B cell (primary cell): ENCODE measurements around the gene HIGD1C. TPM values are rescaled to one million over a fixed set of nuclear protein-coding genes. Genes with fewer than 3 reads are reported as not detected.

Experiments
- ATAC-seq: fragments of 200-7000 bp; cut with Tn5 transposase; one replicate; pipeline ENCODE4 v1.10.0; 2021; ENCODE audit warnings: low read depth, mild to moderate bottlenecking, moderate number of reproducible peaks, moderate library complexity
- CTCF ChIA-PET: fragments of 350-600 bp; sonication (Branson Sonifier 250); formaldehyde crosslinking; loops from one replicate; lab custom pipeline; 2021; ENCODE audit warnings: antibody characterized with exemption, inconsistent platforms; lab: Charles Lee
- POLR2A ChIA-PET: fragments of 350-600 bp; sonication (Branson Sonifier 250); formaldehyde crosslinking; loops from one replicate; lab custom pipeline; 2021; ENCODE audit warnings: antibody characterized with exemption; lab: Charles Lee
- DNase-seq: peaks from one replicate; pipeline ENCODE4 v3.0.0; 2013
- H2AFZ ChIP-seq: 2 replicates; pipeline ENCODE4 v1.6.1; 2012; ENCODE audit warnings: mild to moderate bottlenecking, low read depth, low read length; ENCODE audit not compliant: insufficient read depth, poor library complexity, severe bottlenecking
- H3K27ac ChIP-seq, 2 donors: 1 replicate in 1 of 2; 2 replicates in 1 of 2; pipeline ENCODE4 v1.5.1; 2012 to 2013; ENCODE audit warnings: low read length in 2 of 2, mild to moderate bottlenecking in 2 of 2, moderate library complexity in 1 of 2
- H3K27me3 ChIP-seq, 4 experiments: fragments of 200-600 bp in 1 of 4; sonication (generic) in 1 of 4; replicated peaks in 1 of 4; 1 replicate in 2 of 4; 2 replicates in 2 of 4; pipeline versions ENCODE4 v1.6.1 to v1.7.0; 2013 to 2016; ENCODE audit warnings: low read length in 3 of 4, mild to moderate bottlenecking in 2 of 4, mixed read lengths in 1 of 4, moderate library complexity in 1 of 4; ENCODE audit not compliant: insufficient read depth in 4 of 4, control insufficient read depth in 3 of 4; ENCODE audit errors: control extremely low read depth in 1 of 4
- H3K36me3 ChIP-seq, 2 experiments: replicated peaks in 1 of 2; 1 replicate in 1 of 2; 2 replicates in 1 of 2; pipeline versions ENCODE4 v1.6.1 to v1.7.1; 2013; ENCODE audit warnings: low read length in 1 of 2; ENCODE audit not compliant: insufficient read depth in 2 of 2, control insufficient read depth in 1 of 2; ENCODE audit errors: control extremely low read depth in 1 of 2, extremely low read depth in 1 of 2
- H3K4me1 ChIP-seq, 2 donors: fragments of 200-600 bp in 1 of 2; sonication (generic) in 1 of 2; 1 replicate in 1 of 2; 2 replicates in 1 of 2; pipeline versions ENCODE4 v1.5.1 to v1.6.1; 2013 to 2017; ENCODE audit warnings: low read length in 2 of 2; ENCODE audit not compliant: control insufficient read depth in 2 of 2, insufficient read depth in 2 of 2
- H3K4me2 ChIP-seq: replicated peaks from 2 replicates; pipeline ENCODE3; 2012; ENCODE audit warnings: mild to moderate bottlenecking, low read depth, low read length; ENCODE audit not compliant: poor library complexity, severe bottlenecking
- H3K4me3 ChIP-seq, 5 experiments: fragments of 200-600 bp in 1 of 5; sonication (generic) in 1 of 5; 1 replicate in 3 of 5; 2 replicates in 2 of 5; pipeline versions ENCODE4 v1.5.1 to v1.7.0; 2011 to 2016; ENCODE audit warnings: low read length in 4 of 5, mild to moderate bottlenecking in 4 of 5, low read depth in 2 of 5, control low read depth in 1 of 5, moderate library complexity in 1 of 5; ENCODE audit not compliant: insufficient read depth in 1 of 5; ENCODE audit errors: control extremely low read depth in 1 of 5, extremely low read depth in 1 of 5
- H3K79me2 ChIP-seq: fragments of 200-600 bp; sonication (generic); one replicate; pipeline ENCODE4 v1.6.0; 2016; ENCODE audit warnings: low read length; ENCODE audit not compliant: control insufficient read depth, insufficient read depth
- H3K9ac ChIP-seq: fragments of 200-600 bp; sonication (generic); 2 replicates; pipeline ENCODE4 v1.6.1; 2017; ENCODE audit warnings: mild to moderate bottlenecking, low read length, moderate library complexity
- H3K9me3 ChIP-seq, 3 donors: one replicate each; pipeline versions ENCODE4 v1.6.1 to v1.7.1; 2013; ENCODE audit warnings: low read length in 2 of 3; ENCODE audit not compliant: control insufficient read depth in 2 of 3, insufficient read depth in 1 of 3; ENCODE audit errors: control extremely low read depth in 1 of 3
- H4K20me1 ChIP-seq: 2 replicates; pipeline ENCODE4 v1.6.0; 2012; ENCODE audit warnings: mild to moderate bottlenecking, low read length; ENCODE audit not compliant: insufficient read depth, control insufficient read depth, poor library complexity, severe bottlenecking
- H3K27ac Mint-ChIP-seq: one replicate; pipeline ENCODE4 v1.8.0; 2021; ENCODE audit warnings: mixed read lengths
- H3K27me3 Mint-ChIP-seq: one replicate; pipeline ENCODE4 v1.8.0; 2021; ENCODE audit warnings: mixed read lengths
- H3K4me1 Mint-ChIP-seq: one replicate; pipeline ENCODE4 v1.8.0; 2021; ENCODE audit warnings: mixed read lengths
- H3K4me3 Mint-ChIP-seq: one replicate; pipeline ENCODE4 v1.8.0; 2021; ENCODE audit warnings: mixed read lengths
- H3K9me3 Mint-ChIP-seq: one replicate; pipeline ENCODE4 v1.8.0; 2022; ENCODE audit warnings: mixed read lengths; ENCODE audit not compliant: insufficient read depth
- EZH2 ChIP-seq: IDR thresholded peaks from 2 replicates; pipeline ENCODE4 v1.6.1; 2012; ENCODE audit warnings: borderline replicate concordance, low read depth, mild to moderate bottlenecking, moderate library complexity, low read length; ENCODE audit not compliant: insufficient read depth, poor library complexity, severe bottlenecking
- WGBS: methylation state at CpG from one replicate; pipeline ENCODE4 v1.1.5; 2013; ENCODE audit warnings: missing lambda C conversion rate; ENCODE audit not compliant: insufficient coverage; 5-methylcytosine and 5-hydroxymethylcytosine counted together
- intact Hi-C: fragments of 100-400 bp; cut with micrococcal nuclease; formaldehyde crosslinking; loops from one replicate; pipeline ENCODE4 v1.10.0; 2022
- polyA plus RNA-seq: library from polyadenylated mRNA; depleted of rRNA; stranded (reverse); fragments of >200 nt; gene quantifications from 2 replicates; pipeline ENCODE4 v1.2.3, GENCODE V29; 2012
- total RNA-seq, 2 donors: library from RNA; stranded (reverse); fragments of 120-200 nt in 1 of 2; gene quantifications; 1 replicate in 1 of 2; 2 replicates in 1 of 2; pipeline versions ENCODE4 v1.2.3 to v1.2.4, GENCODE V29; 2013 to 2022
- TF ChIP-seq, protein P1 (sequence below): fragments of 200-600 bp; IDR thresholded peaks from one replicate; pipeline ENCODE4 v1.8.0; 2022; ENCODE audit warnings: antibody characterized with exemption, mild to moderate bottlenecking

The HIGD1C gene
- total and polyA plus RNA-seq, 2 donors (not counting 1 experiment from before 2014, with no cell fraction given): not detected

DNA sequence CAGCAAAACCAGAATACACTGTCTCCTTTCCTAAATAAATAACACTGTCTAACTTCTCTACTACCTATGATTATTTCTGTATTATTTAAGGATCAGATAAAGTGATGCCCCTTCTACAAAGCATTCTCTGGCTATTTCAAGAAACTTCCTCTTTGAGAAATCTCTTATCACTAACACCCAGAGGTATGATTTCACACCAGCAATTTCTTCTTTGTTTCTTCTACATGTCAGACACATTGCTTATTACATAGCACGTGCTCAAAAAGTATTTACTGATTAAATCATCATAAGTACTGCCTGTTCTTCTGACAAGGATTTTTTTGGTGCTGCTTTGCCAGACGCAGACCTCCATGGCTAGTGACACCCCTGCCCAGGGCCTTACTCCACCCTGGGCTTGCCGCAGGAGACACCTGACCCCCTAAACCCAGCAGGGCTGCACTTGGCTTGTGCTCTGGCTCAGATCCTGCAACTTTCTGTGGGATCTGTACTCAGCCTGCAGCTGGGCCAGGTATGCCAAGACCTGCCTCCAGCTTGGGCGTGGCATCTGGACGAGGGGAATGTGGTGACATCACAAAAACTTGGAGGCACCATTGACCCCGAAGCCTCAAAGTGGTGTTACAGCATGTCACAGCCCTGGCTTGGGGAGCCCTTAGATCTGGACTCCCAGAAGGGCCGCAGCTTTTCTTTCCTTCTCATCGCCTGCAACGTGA, 15.4 kb upstream of the HIGD1C start:
- peaks cover 18% of the 10 kb centered on the region for H4K20me1 ChIP-seq
- H3K27ac ChIP-seq: no peak overlapping the region
- Mint-ChIP-seq H3K4me1 (peaks cover 39% of the 10 kb centered on the region), H3K27me3 (no peaks in the 10 kb centered on the region), H3K9me3 (no peaks in the 10 kb centered on the region), H3K27ac (no peak overlapping the region), H3K4me3 (no peak overlapping the region)
- ATAC-seq: no peak
- intact Hi-C loops: no loop called here
- peaks cover 0 to 31% of the 10 kb centered on the region in 2 experiments for H3K36me3 ChIP-seq
- no peak overlapping the region for H3K4me2 ChIP-seq
- H3K9me3 ChIP-seq: peaks cover 0 to 22% (median 17%) of the 10 kb centered on the region in 3 donors
- H3K27me3 ChIP-seq: no peaks in the 10 kb centered on the region
- no peaks in the 10 kb centered on the region for H3K79me2 ChIP-seq
- no peak overlapping the region for H3K4me3 ChIP-seq
- no peak for TF ChIP-seq EZH2
- TF ChIP-seq, protein P1, sequence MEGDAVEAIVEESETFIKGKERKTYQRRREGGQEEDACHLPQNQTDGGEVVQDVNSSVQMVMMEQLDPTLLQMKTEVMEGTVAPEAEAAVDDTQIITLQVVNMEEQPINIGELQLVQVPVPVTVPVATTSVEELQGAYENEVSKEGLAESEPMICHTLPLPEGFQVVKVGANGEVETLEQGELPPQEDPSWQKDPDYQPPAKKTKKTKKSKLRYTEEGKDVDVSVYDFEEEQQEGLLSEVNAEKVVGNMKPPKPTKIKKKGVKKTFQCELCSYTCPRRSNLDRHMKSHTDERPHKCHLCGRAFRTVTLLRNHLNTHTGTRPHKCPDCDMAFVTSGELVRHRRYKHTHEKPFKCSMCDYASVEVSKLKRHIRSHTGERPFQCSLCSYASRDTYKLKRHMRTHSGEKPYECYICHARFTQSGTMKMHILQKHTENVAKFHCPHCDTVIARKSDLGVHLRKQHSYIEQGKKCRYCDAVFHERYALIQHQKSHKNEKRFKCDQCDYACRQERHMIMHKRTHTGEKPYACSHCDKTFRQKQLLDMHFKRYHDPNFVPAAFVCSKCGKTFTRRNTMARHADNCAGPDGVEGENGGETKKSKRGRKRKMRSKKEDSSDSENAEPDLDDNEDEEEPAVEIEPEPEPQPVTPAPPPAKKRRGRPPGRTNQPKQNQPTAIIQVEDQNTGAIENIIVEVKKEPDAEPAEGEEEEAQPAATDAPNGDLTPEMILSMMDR: no peak
- no peak for DNase-seq
- H2AFZ ChIP-seq: no peak overlapping the region
- POLR2A ChIA-PET: interaction anchor here (0.6 kb wide), 1 partner anchor 383 kb away, joined by 4 read pairs; no protein-coding TSS in a partner anchor
- peaks cover 19 to 21% of the 10 kb centered on the region in 2 donors for H3K4me1 ChIP-seq
- CTCF ChIA-PET: no interaction called here
- no peak overlapping the region for H3K9ac ChIP-seq
- WGBS: 92% methylated on average over 8 of the region's 9 CpGs

DNA sequence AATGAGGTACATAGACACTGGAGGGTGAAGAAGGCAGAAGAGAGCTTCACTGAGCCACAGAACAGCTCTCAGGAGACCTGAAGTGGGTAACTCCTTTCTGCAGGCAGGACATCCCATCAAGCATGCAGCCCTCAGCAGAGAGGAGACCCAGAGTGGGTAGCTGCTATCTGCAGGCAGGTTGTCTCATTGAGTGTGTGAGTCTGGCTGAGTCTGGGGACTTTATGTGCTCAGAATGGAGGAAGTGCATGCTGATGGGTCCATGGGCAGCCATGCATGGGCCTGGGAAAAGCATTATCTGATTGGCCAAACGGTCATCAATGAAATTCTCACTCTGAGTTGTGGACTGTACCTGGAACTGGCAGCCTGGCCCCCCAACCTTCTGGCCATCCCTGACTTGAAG, 14.7 kb upstream of the HIGD1C start:
- ATAC-seq: no peak
- Histone ChIP-seq H3K4me1 (peaks cover 19 to 27% of the 10 kb centered on the region in 2 donors), H3K27ac (no peak overlapping the region), H3K27me3 (no peaks in the 10 kb centered on the region), H3K36me3 (peaks cover 0 to 25% of the 10 kb centered on the region in 2 experiments), H3K9ac (no peak overlapping the region), H3K79me2 (no peaks in the 10 kb centered on the region), H3K4me3 (no peak overlapping the region), H4K20me1 (peaks cover 14% of the 10 kb centered on the region), H3K9me3 (peaks cover 0 to 22% (median 17%) of the 10 kb centered on the region in 3 donors), H2AFZ (no peak overlapping the region), H3K4me2 (no peak overlapping the region)
- Mint-ChIP-seq H3K27ac (no peak overlapping the region), H3K27me3 (no peaks in the 10 kb centered on the region), H3K4me1 (peaks cover 37% of the 10 kb centered on the region), H3K4me3 (no peak overlapping the region), H3K9me3 (no peaks in the 10 kb centered on the region)
- intact Hi-C loops: no loop called here
- TF ChIP-seq EZH2: no peak
- TF ChIP-seq, protein P1: no peak
- 100% methylated on average over 1 of the region's 1 CpG for WGBS
- DNase-seq: no peak
- CTCF ChIA-PET: no interaction called here
- POLR2A ChIA-PET: no interaction called here
